Suppressor macrophage treated with lipopolysaccharide for 1 hour (primary cell): Measurements from ENCODE around the gene KCNE2.

Experiments
- DNase-seq, 3 donors: peaks; one replicate each; pipeline ENCODE4 v3.0.0-alpha.2; 2020 to 2022

Gene KCNE2

GRCh38 chr21:34363733-34364132, at the start of gene KCNE2:
Gene KCNE2, plus strand, starts transcription at chr21:34364006. Its CDS starts 6,473 bp downstream, at chr21:34370479.
- DNase-seq, result no peak

GRCh38 chr21:34319585-34319984, 44.2 kb upstream of the KCNE2 start:
- DNase-seq, result no peak

GRCh38 chr21:34320011-34320410, 43.8 kb upstream of the KCNE2 start:
- no peak for DNase-seq

GRCh38 chr21:34330055-34330454, 33.8 kb upstream of the KCNE2 start:
- DNase-seq, result no peak

GRCh38 chr21:34331726-34332125, 32.1 kb upstream of the KCNE2 start:
- no peak for DNase-seq

GRCh38 chr21:34332347-34332746, 31.5 kb upstream of the KCNE2 start:
- DNase-seq, result no peak

GRCh38 chr21:34333121-34333739, 30.6 kb upstream of the KCNE2 start:
- no peak for DNase-seq

- DNase-seq, result no peak
Observed at GRCh38 chr21:34335316-34335715, 28.5 kb upstream of the KCNE2 start.

- no peak for DNase-seq
Observed at GRCh38 chr21:34336245-34336644, 27.6 kb upstream of the KCNE2 start.

- no peak for DNase-seq
Observed at GRCh38 chr21:34336756-34337391, 26.9 kb upstream of the KCNE2 start.

- DNase-seq, result no peak
Observed at GRCh38 chr21:34337741-34338140, 26.1 kb upstream of the KCNE2 start.

GRCh38 chr21:34338226-34338625, 25.6 kb upstream of the KCNE2 start:
- no peak for DNase-seq

GRCh38 chr21:34340061-34340460, 23.7 kb upstream of the KCNE2 start:
- DNase-seq, result no peak

GRCh38 chr21:34342476-34342875, 21.3 kb upstream of the KCNE2 start:
- no peak for DNase-seq

GRCh38 chr21:34343347-34343746, 20.5 kb upstream of the KCNE2 start:
- DNase-seq, result no peak

GRCh38 chr21:34343838-34344381, 19.9 kb upstream of the KCNE2 start:
- no peak for DNase-seq

- DNase-seq, result no peak
Observed at GRCh38 chr21:34344584-34344983, 19.2 kb upstream of the KCNE2 start.

GRCh38 chr21:34345091-34345871, 18.5 kb upstream of the KCNE2 start:
- no peak for DNase-seq

GRCh38 chr21:34345892-34346291, 17.9 kb upstream of the KCNE2 start:
- DNase-seq, result no peak

GRCh38 chr21:34348890-34349519, 14.8 kb upstream of the KCNE2 start:
- DNase-seq, result no peak

- DNase-seq, result peak; percentile 48 to 50 (median 49)
Observed at GRCh38 chr21:34351786-34352241, 12.0 kb upstream of the KCNE2 start.

GRCh38 chr21:34352556-34352955, 11.2 kb upstream of the KCNE2 start:
- DNase-seq, result no peak

- no peak for DNase-seq
Observed at GRCh38 chr21:34353182-34353581, 10.6 kb upstream of the KCNE2 start.
